Lower leg skin (tissue), 3 donors: Measurements from ENCODE around the gene UTY.

Experiments
- POLR2A ChIP-seq, 2 donors: fragments of 450-650 bp; IDR thresholded peaks; one replicate each; pipeline ENCODE4 v1.6.1; 2016 to 2017; ENCODE audit warnings: antibody characterized with exemption in 2 of 2, mild to moderate bottlenecking in 1 of 2, moderate library complexity in 1 of 2
- TF ChIP-seq, protein P1 (sequence below), 3 donors: fragments of 450-650 bp; IDR thresholded peaks; one replicate each; pipeline ENCODE4 v1.5.1; 2016; ENCODE audit warnings: antibody characterized with exemption in 3 of 3, mild to moderate bottlenecking in 3 of 3, moderate library complexity in 2 of 3

DNA sequence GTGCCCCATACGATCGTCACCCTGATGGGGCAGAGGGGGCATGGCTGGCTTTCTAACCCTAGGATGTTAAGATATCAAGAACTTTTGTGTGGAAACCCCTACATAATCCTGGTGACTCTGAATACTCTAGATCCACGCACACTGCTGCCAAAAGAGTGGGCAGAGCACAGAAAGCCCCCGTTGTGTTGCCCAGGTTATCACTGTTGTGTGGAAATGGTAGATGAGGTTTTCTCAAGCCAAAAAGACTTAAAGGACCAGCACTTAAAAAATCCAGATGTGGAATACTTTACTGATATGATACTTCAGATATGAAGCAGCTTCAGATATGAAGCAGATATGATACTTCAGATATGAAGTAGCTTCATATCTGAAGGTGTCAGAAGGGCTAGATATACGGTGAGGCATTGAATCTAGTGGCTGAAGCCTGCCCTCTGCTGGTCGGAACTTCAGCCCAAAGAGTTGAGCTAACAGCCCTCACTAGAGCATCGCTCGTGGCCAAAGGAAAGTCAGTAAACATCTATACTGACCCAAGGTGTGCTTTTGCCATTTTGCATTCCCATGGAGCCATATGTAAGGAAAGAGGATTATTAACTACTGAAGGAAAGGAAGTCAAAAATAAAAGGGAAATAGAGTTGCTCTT, 136.4 kb downstream of the UTY start:
- TF ChIP-seq, protein P1, sequence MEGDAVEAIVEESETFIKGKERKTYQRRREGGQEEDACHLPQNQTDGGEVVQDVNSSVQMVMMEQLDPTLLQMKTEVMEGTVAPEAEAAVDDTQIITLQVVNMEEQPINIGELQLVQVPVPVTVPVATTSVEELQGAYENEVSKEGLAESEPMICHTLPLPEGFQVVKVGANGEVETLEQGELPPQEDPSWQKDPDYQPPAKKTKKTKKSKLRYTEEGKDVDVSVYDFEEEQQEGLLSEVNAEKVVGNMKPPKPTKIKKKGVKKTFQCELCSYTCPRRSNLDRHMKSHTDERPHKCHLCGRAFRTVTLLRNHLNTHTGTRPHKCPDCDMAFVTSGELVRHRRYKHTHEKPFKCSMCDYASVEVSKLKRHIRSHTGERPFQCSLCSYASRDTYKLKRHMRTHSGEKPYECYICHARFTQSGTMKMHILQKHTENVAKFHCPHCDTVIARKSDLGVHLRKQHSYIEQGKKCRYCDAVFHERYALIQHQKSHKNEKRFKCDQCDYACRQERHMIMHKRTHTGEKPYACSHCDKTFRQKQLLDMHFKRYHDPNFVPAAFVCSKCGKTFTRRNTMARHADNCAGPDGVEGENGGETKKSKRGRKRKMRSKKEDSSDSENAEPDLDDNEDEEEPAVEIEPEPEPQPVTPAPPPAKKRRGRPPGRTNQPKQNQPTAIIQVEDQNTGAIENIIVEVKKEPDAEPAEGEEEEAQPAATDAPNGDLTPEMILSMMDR (IDR thresholded peaks at IDR 0.05) = no peak
- no peak for TF ChIP-seq POLR2A (IDR thresholded peaks at IDR 0.05)
